Rectal smooth muscle tissue (tissue), 1 donor: ENCODE data around the gene FLAD1.

Experiments
- H3K27ac ChIP-seq: one replicate; pipeline ENCODE4 v1.7.0; 2013; ENCODE audit warnings: low read depth, low read length, inconsistent platforms
- H3K27me3 ChIP-seq: one replicate; pipeline ENCODE4 v1.7.0; 2013; ENCODE audit warnings: low read length; ENCODE audit not compliant: control insufficient read depth, insufficient read depth
- H3K36me3 ChIP-seq: one replicate; pipeline ENCODE4 v1.7.0; 2013; ENCODE audit warnings: low read length; ENCODE audit not compliant: control insufficient read depth, insufficient read depth
- H3K4me1 ChIP-seq: one replicate; pipeline ENCODE4 v1.7.0; 2013; ENCODE audit warnings: low read length; ENCODE audit not compliant: control insufficient read depth, insufficient read depth
- H3K4me3 ChIP-seq: one replicate; pipeline ENCODE4 v1.7.0; 2013; ENCODE audit warnings: low read length
- H3K9ac ChIP-seq: one replicate; pipeline ENCODE4 v1.7.0; 2013; ENCODE audit warnings: low read length

FLAD1 gene

DNA sequence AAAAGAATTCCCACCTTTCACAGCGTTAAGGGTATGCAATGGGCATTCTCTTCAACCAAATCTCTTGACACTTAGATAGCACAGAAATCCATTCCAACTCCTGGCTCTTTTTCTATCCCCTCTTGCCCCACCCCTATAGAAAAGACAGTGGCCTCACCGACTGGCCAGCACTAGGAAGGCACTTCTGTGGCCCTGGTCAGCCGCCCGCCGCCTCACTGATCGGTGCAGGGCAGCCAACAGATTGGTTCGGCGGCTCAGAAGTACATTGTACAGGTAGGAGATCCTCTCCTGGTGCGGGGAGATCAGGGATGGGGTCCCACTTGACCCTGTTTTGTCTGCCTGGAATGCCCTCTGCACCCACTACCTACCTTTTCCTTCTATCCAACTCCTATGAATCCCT is 41.2 kb downstream of the FLAD1 start:
- no peak overlapping the region for H3K4me3 ChIP-seq
- H3K9ac ChIP-seq, result no peak overlapping the region
- H3K36me3 ChIP-seq, result no peaks in the 10 kb centered on the region
- no peaks in the 10 kb centered on the region for H3K27me3 ChIP-seq
- H3K4me1 ChIP-seq, result no peaks in the 10 kb centered on the region
- no peak overlapping the region for H3K27ac ChIP-seq

DNA sequence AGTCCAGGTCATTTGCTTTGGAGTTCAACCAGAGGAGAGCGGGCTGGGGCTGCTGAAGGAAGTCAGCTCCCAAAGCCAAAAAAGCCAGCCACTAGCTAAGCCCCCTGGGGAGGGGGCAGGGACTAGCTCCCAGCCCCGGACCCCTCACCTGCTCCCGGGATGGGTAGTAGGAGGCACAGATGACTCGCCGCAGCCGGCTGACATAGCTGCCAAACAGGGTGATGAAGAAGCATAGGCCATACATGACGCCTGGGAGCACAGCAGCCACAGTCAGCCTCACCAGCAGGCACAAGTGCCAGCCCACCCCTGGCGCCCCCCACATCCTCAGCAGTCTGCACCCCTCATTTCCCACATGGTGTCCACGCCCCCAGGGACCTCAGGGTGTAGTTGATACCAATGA is 43.0 kb downstream of the FLAD1 start:
- Histone ChIP-seq H3K4me3 (no peak overlapping the region), H3K9ac (no peak overlapping the region), H3K27ac (no peak overlapping the region), H3K27me3 (no peaks in the 10 kb centered on the region), H3K4me1 (no peaks in the 10 kb centered on the region), H3K36me3 (no peaks in the 10 kb centered on the region)

DNA sequence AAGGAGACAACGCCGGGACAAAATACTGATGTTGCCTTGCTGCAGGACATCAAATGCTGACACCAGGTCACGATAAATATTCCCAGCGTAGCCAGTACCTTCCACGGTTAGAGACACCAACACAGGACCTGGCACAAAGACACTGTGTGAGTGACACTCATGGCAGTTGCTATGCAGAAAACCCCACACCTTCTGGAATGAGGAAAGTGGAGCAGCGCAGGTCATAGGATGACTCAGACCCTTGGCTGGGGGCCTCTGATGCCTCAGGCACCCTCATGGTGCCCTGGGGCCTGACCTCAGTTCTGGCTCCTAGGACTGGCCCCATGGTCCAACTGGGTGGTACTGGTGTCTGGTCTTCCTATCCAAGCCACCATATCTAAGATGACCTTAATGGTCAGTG is 43.4 kb downstream of the FLAD1 start:
- Histone ChIP-seq H3K36me3 (no peaks in the 10 kb centered on the region), H3K4me1 (no peaks in the 10 kb centered on the region), H3K27me3 (no peaks in the 10 kb centered on the region), H3K27ac (no peak overlapping the region), H3K9ac (no peak overlapping the region), H3K4me3 (no peak overlapping the region)

DNA sequence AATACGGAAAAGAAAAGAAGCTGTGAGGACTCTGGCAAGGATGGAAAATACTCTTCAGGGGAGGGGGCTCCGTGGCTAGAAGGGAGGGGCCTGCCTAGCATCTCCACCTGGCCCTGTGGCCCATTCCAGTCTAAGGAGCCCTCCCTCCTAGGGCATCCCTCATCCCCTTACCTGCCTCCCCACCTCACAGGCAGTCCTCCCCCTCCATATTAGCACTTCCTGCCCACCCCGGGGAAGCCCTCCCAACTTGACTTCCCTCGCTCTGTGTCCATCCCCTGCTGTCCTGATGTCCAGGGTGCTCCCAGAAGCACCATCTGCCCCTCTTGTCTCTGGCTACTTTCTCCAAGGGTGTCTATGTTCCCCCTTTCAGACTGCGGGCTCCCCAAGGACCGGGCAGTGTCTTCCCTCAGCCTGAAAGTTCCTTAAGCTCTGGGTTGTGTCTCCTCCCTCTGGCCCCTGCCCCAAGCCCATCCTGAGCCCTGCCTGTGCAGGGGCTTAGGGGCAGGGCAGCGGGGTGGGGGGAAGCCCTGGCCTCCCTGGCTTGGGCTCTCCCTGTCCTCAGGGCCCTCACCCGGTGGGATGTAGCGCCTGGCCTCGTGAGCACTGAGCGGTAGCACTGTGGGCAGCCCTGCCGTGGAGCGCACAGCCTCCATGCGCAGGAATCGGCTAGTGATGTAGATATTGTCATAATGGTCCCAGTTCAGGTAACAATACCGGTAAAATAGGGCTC is 46.5 kb downstream of the FLAD1 start:
- H3K36me3 ChIP-seq, result no peaks in the 10 kb centered on the region
- H3K27me3 ChIP-seq, result no peaks in the 10 kb centered on the region
- H3K4me3 ChIP-seq, result no peak overlapping the region
- H3K9ac ChIP-seq, result no peak overlapping the region
- H3K4me1 ChIP-seq, result no peaks in the 10 kb centered on the region
- H3K27ac ChIP-seq, result no peak overlapping the region

DNA sequence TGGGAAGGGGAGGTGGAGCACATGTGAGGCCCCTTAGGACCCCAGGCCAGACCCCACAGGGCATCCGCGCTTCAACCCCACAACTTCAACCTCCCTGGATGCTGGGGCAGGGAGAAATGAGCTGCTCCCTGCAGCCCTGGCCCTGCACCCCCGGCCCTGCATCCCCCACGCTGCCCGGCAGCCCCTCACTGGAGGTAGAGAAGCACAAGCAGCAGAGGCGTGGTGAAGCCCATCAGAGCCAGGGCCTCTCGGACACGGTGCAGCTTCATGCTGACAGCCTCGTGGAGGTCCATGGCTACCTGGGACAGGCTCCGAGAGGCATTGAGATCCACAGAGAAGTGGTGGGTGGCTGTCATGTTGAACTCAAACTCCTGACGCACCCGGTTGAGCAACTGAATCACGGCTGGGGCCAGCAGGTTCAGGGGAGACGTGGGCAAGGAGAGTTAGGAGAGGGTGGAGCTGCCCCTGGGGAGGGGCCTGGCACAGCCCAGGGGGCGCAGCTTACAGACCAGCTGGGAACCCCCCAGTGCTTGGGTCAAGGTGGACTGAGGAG is 47.2 kb downstream of the FLAD1 start:
- Histone ChIP-seq H3K27me3 (no peaks in the 10 kb centered on the region), H3K4me1 (no peaks in the 10 kb centered on the region), H3K27ac (no peak overlapping the region), H3K36me3 (no peaks in the 10 kb centered on the region), H3K4me3 (no peak overlapping the region), H3K9ac (no peak overlapping the region)

DNA sequence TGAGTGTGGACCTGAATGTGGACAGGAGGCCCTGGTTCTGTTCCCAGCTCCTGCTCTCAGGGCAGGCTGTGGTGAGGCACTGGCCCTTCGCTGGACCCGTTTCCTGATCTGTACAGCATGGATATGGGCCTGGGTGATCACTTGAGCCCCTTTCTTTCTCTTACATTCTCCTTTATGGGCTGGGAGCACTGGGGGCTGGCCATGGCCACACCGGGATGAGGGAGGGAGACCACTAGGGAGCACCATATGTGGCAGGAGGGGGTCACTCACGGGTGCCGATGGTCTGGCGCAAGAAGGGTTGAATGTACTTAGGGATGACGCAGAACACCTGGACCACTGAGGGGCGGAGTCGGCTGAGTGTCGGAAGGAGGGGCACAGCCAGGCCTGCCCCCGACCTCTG is 47.8 kb downstream of the FLAD1 start:
- no peak overlapping the region for H3K27ac ChIP-seq

DNA sequence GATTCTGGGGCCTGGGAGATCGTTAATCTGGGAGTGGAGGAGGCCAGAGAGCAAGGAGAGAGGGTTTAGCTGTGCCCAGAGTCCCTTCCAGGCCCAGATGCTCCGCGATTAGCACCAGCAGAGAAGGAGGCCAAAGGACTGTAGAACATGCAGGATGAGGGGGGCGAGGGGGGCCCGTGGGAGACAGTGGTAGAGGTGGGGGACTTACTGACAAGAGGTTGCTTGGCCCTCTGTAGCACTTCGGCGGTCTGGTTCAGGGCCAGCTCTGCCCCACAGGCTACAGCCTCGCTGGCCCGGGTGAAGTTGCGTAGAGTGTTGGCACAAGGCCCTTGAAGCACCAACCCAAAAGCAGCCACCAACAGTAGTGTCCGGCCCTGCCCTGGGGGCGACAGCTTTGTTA is 49.7 kb downstream of the FLAD1 start:
- Histone ChIP-seq H3K36me3 (no peaks in the 10 kb centered on the region), H3K27me3 (no peaks in the 10 kb centered on the region), H3K4me1 (no peaks in the 10 kb centered on the region), H3K4me3 (no peak overlapping the region), H3K9ac (no peak overlapping the region), H3K27ac (no peak overlapping the region)

More for the DNA sequence above, 47.8 kb downstream of the FLAD1 start:
- Histone ChIP-seq H3K4me1 (no peaks in the 10 kb centered on the region), H3K27me3 (no peaks in the 10 kb centered on the region), H3K9ac (no peak overlapping the region), H3K36me3 (no peaks in the 10 kb centered on the region), H3K4me3 (no peak overlapping the region)

DNA sequence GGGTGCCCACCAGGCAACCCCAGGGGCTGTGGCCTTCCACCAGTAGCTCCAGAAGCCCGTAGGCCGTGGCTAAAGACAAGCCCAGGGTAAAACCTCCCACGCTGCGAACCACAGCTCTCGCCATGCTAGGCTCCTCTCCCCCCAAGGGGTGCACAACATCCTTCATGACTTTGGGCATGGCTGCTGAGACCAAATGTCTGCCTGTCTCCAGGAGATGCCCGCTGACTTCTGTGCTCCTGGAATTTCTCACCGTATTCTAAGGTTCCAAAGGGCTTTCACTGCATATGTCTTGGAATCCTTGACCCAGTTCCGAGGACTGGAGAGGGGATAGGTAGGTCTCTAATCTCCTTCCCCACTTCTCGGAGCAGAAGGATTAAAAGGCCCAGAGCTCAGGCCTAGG is 50.4 kb downstream of the FLAD1 start, which contains the start of the genes DCST1 and DCST2:
Gene DCST1, plus strand, starts transcription at position 301 of the 400 bp plus-strand sequence. CDS start 213 bp downstream, outside the sequence.
Gene DCST2, minus strand, starts transcription at position 258 of the 400 bp plus-strand sequence. Its CDS starts 80 bp downstream, at position 178.
- H3K4me1 ChIP-seq, result no peaks in the 10 kb centered on the region
- H3K4me3 ChIP-seq, result no peak within 1 kb of the TSS
- H3K9ac ChIP-seq, result no peak within 1 kb of the TSS
- no peaks in the 10 kb centered on the region for H3K27me3 ChIP-seq
- H3K36me3 ChIP-seq, result no peaks in the 10 kb centered on the region
- no peak within 1 kb of the TSS for H3K27ac ChIP-seq

DNA sequence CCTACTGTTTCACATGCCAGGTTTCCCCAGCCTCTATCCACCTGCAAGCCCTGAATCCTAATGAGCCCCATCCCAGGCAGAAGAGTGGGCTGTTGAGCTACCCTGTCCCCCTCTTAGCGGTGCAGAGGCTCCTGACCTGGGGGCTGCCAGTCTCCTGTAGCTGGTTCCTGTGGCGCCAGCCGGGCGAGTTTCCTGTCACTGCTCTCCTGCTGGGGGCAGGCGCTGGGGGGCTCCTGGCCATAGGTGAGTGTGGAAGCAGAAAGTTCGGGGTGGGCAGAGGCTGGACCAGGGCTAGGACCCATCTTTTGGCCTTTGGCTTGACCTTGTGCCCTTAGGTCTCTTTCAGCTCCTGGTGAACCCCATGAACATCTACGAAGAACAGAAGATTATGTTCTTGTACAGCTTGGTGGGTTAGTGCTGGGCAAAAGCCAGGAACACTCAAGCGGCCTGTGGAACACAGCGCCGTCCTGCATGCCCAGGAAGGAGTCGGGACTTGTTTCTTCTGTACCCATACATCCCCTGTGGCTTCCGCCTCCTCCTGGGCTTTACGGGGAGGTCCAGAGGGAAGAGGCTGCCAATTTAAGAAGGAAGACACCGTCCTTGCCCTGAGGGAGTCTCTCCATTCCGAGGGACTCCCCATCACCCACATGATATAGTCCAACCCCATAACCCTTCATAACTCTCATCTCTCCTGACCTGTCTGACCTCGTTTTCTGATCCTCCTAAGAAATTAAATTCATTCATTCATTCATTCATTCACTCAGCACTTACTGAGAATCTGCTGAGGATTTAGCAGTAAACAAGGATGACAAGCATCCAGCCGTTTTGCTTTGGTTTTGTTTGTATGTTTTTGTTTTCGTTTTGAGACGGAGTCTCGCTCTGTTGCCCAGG is 51.4 kb downstream of the FLAD1 start:
- no peak overlapping the region for H3K9ac ChIP-seq
- no peaks in the 10 kb centered on the region for H3K36me3 ChIP-seq
- no peaks in the 10 kb centered on the region for H3K27me3 ChIP-seq
- H3K4me1 ChIP-seq, result no peaks in the 10 kb centered on the region
- H3K27ac ChIP-seq, result no peak overlapping the region
- H3K4me3 ChIP-seq, result no peak overlapping the region

DNA sequence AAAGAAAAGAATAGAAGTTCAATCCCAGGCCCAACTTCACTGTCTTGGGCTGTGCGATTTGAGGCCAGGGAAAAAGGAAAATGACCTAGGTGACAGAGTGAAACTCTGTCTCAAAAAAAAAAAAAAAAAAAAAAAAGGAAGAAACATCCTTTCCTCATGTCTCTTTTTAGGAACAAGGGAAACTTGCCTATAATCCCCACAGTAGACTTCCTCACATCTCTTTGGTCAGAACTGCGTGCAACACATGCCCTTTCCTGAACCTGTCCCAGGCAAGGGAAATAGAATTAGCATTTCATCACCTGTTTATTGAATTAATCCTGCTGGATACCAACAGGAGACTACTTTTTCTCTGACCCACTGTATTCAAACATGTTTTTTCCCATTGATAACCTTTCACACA is 52.8 kb downstream of the FLAD1 start:
- no peaks in the 10 kb centered on the region for H3K27me3 ChIP-seq
- no peak overlapping the region for H3K27ac ChIP-seq
- H3K4me1 ChIP-seq, result no peaks in the 10 kb centered on the region

DNA sequence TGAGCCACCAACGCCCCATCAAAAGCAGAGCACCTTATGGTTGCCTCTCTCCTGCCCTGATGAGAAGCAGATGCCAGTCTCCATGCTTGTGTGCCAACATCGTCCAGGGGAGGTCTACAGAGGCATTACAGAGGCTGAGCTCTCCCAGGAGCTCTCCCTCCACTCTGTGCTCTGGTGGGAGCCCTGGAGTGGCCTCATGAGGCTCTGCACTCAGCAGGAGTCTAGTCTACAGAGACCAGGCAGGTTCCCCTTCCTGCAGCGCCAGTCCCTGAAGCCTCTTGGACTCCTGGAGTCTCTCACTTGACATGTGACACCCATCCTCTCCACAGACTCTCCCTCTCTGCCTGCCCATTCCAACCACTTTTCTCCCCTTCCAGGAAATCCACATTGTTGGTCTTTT is 53.9 kb downstream of the FLAD1 start:
- Histone ChIP-seq H3K27me3 (no peaks in the 10 kb centered on the region), H3K36me3 (no peaks in the 10 kb centered on the region), H3K27ac (no peak overlapping the region), H3K4me3 (no peak overlapping the region), H3K4me1 (no peaks in the 10 kb centered on the region), H3K9ac (no peak overlapping the region)

More for the DNA sequence above, 52.8 kb downstream of the FLAD1 start:
- no peaks in the 10 kb centered on the region for H3K36me3 ChIP-seq
- no peak overlapping the region for H3K9ac ChIP-seq
- H3K4me3 ChIP-seq, result no peak overlapping the region

DNA sequence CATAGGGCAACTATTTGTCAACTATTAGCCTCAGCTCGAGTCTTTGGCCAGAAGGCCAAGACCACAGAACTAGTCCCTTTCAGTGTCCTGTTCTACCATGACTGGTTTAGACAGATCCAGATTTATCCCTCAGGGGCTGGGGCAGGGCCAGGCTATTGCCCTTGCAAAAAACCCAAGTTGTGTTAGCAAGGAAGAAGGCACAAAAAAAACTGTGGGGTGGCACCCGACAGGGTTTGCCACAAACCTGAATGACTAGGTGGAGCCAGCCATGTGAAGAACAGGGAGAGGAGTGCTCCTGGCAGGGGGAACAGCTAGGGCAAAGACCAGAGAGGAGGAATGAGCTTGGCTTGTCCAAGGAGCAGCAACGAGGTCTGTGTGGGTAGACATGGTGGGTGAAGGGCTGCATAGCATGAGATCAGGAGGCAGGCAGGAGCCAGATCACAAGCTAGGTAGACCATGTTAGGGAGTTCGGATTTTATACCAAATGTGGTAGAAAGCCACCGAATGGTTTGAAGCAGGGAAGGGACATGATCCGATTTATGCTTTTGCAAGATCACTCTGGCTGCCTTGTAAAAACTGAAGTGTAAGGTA is 54.8 kb downstream of the FLAD1 start:
- Histone ChIP-seq H3K36me3 (no peaks in the 10 kb centered on the region), H3K4me1 (no peaks in the 10 kb centered on the region), H3K9ac (no peak overlapping the region), H3K27me3 (no peaks in the 10 kb centered on the region), H3K27ac (no peak overlapping the region), H3K4me3 (no peak overlapping the region)
